Keratinocyte (primary cell): ENCODE measurements around the gene MIPOL1. TPM values are rescaled to one million over a fixed set of nuclear protein-coding genes. Genes with fewer than 3 reads are reported as not detected.

Experiments used
- DNase-seq: peaks from one replicate; pipeline ENCODE4 v3.0.0-alpha.2; 2011; ENCODE audit warnings: low read depth, missing footprints, low spot score
- FAIRE-seq: peaks from 2 replicates; lab custom pipeline; 2011; peaks lifted over from hg19 to GRCh38; lab: Jason Lieb, UNC
- H2AFZ ChIP-seq: 2 replicates; pipeline ENCODE4 v1.6.0; 2012; ENCODE audit warnings: low read length, control low read depth, inconsistent platforms; ENCODE audit not compliant: control insufficient read depth
- H3K27ac ChIP-seq: 2 replicates; pipeline ENCODE4 v1.5.1; 2011; ENCODE audit warnings: low read length; ENCODE audit not compliant: control insufficient read depth, insufficient read depth
- H3K27me3 ChIP-seq: 3 replicates; pipeline ENCODE4 v1.6.0; 2011; ENCODE audit warnings: low read length; ENCODE audit not compliant: control insufficient read depth, insufficient read depth; ENCODE audit errors: extremely low read depth
- H3K36me3 ChIP-seq, 2 experiments: 2 replicates in 1 of 2; 3 replicates in 1 of 2; pipeline ENCODE4 v1.5.1; 2011; ENCODE audit warnings: low read length in 2 of 2, mild to moderate bottlenecking in 1 of 2; ENCODE audit not compliant: control insufficient read depth in 2 of 2, insufficient read depth in 2 of 2; ENCODE audit errors: extremely low read depth in 1 of 2
- H3K4me1 ChIP-seq: 3 replicates; pipeline ENCODE4 v1.5.1; 2011; ENCODE audit warnings: low read length; ENCODE audit not compliant: control insufficient read depth, insufficient read depth; ENCODE audit errors: extremely low read depth
- H3K4me2 ChIP-seq: 3 replicates; pipeline ENCODE4 v1.6.0; 2011; ENCODE audit warnings: low read depth, low read length; ENCODE audit not compliant: control insufficient read depth, insufficient read depth; ENCODE audit errors: extremely low read depth
- H3K4me3 ChIP-seq, 3 experiments: fragments of 200-600 bp in 1 of 3; sonication (generic) in 1 of 3; 2 replicates in 2 of 3; 3 replicates in 1 of 3; pipeline ENCODE4 v1.5.1; 2011 to 2016; ENCODE audit warnings: low read length in 3 of 3, mild to moderate bottlenecking in 3 of 3, control low read depth in 2 of 3, inconsistent platforms in 1 of 3, low read depth in 1 of 3, mixed read lengths in 1 of 3, mixed run types in 1 of 3, moderate library complexity in 1 of 3; ENCODE audit not compliant: control insufficient read depth in 2 of 3, insufficient read depth in 2 of 3; ENCODE audit errors: extremely low read depth in 1 of 3
- H3K79me2 ChIP-seq: 2 replicates; pipeline ENCODE4 v1.6.0; 2012; ENCODE audit warnings: low read length; ENCODE audit not compliant: control insufficient read depth, insufficient read depth
- H3K9ac ChIP-seq: 3 replicates; pipeline ENCODE4 v1.6.0; 2011; ENCODE audit warnings: low read length; ENCODE audit not compliant: control insufficient read depth, insufficient read depth; ENCODE audit errors: extremely low read depth
- H3K9me1 ChIP-seq: 3 replicates; pipeline ENCODE4 v1.6.0; 2011; ENCODE audit warnings: low read length; ENCODE audit not compliant: control insufficient read depth, insufficient read depth; ENCODE audit errors: extremely low read depth
- H3K9me3 ChIP-seq: 2 replicates; pipeline ENCODE4 v1.5.1; 2012; ENCODE audit warnings: low read depth, low read length; ENCODE audit not compliant: control insufficient read depth
- H4K20me1 ChIP-seq: 3 replicates; pipeline ENCODE4 v1.6.0; 2011; ENCODE audit warnings: low read length; ENCODE audit not compliant: control insufficient read depth, insufficient read depth; ENCODE audit errors: extremely low read depth
- EZH2 ChIP-seq: IDR thresholded peaks from one replicate; pipeline ENCODE4 v1.6.1; 2012; ENCODE audit warnings: inconsistent platforms, mild to moderate bottlenecking, low read length, moderate library complexity
- dilution Hi-C: fragments of 300-500 bp; cut with MboI; formaldehyde crosslinking; loops from one replicate; pipeline ENCODE4 v1.7.0; 2020; ENCODE audit warnings: low sequenced_read_pairs; ENCODE audit not compliant: extremely low pct_ligation_motif_present
- polyA plus RNA-seq, 5 experiments: library from polyadenylated mRNA; depleted of rRNA in 3 of 5; stranded (reverse) in 3 of 5; stranded (forward) in 1 of 5; unstranded in 1 of 5; fragments of >200 nt; gene quantifications; 1 replicate in 1 of 5; 2 replicates in 3 of 5; 3 replicates in 1 of 5; pipeline versions ENCODE4 v1.2.1 to v1.2.3, GENCODE V29; 2011 to 2012; ENCODE audit warnings: missing spikeins in 2 of 5, low read depth in 1 of 5, low replicate concordance in 1 of 5
- TF ChIP-seq, protein P1 (sequence below), 3 experiments: IDR thresholded peaks in 1 of 3; conservative IDR thresholded peaks in 1 of 3; optimal IDR thresholded peaks in 1 of 3; 2 replicates in 2 of 3; 3 replicates in 1 of 3; pipeline versions ENCODE3 to v1.5.1; 2011; ENCODE audit warnings: low read length in 3 of 3, mild to moderate bottlenecking in 3 of 3, moderate library complexity in 2 of 3, control low read depth in 1 of 3, inconsistent platforms in 1 of 3; ENCODE audit not compliant: insufficient read depth in 2 of 3; ENCODE audit errors: extremely low read depth in 1 of 3

The MIPOL1 gene
- polyA plus RNA-seq, 1 donor (not counting 4 experiments of a cell fraction or from before 2014, with no cell fraction given) = 10.9 TPM

DNA sequence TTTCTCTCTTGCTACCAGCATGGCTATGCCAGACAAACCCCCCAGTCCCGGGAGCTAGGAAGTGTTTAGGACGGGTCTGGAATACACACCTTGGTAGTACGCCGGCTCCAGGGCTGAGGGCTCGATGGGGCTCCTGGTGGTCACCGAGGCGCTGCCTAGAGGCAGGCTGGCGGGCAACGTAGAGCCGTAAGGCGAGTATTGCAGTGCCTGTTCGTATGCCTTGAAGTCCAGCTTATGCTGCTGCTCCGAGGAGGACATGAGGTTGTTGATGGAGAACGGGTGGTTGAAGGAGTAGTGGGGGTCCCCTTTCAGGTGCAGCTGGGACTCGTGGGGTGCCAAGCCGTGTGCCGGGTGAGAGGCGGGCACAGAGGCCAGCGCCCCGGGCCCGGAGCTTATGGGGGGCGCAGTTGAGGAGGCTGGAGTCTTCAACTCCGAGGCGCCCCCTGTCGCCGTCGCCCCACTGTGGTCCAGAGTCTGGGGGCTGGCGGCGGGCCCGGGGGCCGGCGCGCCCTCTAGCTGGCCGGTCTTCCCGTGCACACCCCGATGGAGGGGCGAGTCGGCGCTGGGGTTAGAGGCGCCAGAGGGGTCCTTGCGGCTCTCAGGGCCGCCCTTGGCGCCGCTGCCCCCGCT, 393.7 kb downstream of the MIPOL1 start:
- Histone ChIP-seq H3K4me3 (no peak overlapping the region), H3K4me2 (no peak overlapping the region), H3K36me3 (no peaks in the 10 kb centered on the region), H3K27me3 (peaks cover 69% of the 10 kb centered on the region), H2AFZ (no peak overlapping the region), H3K9ac (no peak overlapping the region), H3K9me3 (no peaks in the 10 kb centered on the region), H3K27ac (no peak overlapping the region), H4K20me1 (peaks cover 6% of the 10 kb centered on the region), H3K9me1 (no peaks in the 10 kb centered on the region), H3K79me2 (no peaks in the 10 kb centered on the region), H3K4me1 (peaks cover 7% of the 10 kb centered on the region)
- dilution Hi-C loops = no loop called here
- TF ChIP-seq, protein P1, sequence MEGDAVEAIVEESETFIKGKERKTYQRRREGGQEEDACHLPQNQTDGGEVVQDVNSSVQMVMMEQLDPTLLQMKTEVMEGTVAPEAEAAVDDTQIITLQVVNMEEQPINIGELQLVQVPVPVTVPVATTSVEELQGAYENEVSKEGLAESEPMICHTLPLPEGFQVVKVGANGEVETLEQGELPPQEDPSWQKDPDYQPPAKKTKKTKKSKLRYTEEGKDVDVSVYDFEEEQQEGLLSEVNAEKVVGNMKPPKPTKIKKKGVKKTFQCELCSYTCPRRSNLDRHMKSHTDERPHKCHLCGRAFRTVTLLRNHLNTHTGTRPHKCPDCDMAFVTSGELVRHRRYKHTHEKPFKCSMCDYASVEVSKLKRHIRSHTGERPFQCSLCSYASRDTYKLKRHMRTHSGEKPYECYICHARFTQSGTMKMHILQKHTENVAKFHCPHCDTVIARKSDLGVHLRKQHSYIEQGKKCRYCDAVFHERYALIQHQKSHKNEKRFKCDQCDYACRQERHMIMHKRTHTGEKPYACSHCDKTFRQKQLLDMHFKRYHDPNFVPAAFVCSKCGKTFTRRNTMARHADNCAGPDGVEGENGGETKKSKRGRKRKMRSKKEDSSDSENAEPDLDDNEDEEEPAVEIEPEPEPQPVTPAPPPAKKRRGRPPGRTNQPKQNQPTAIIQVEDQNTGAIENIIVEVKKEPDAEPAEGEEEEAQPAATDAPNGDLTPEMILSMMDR (optimal IDR thresholded peaks at IDR 0.05 in 1 of 3, IDR thresholded peaks at IDR 0.05 in 1 of 3, conservative IDR thresholded peaks at IDR 0.05 in 1 of 3; ENCODE audit: extremely low read depth in 1 of 3, insufficient read depth in 2 of 3, low read length in 3 of 3) = peak in 2 of 3 experiments; percentile 2 to 6
- no peak for TF ChIP-seq EZH2
- DNase-seq (no peak), FAIRE-seq (no peak)

DNA sequence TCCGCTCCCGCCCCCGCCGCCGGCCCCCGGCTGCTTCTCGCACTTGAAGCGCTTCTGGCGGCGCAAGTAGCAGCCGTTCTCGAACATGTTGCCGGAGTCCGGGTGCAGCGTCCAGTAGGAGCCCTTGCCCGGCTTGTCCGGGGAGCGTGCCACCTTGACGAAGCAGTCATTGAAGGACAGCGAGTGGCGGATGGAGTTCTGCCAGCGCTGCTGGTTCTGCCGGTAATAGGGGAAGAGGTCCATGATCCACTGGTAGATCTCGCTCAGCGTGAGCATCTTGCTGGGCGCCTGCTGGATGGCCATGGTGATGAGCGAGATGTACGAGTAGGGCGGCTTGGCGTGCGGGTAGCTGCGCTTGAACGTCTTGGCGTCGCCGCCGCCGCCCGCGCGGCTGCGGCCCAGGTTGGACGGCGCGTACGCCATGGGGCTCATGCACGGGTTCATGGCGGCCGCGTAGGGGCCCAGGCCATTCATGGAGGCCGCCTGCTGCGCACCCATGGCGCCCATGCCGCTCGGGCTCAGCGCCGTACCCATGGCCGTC, 394.3 kb downstream of the MIPOL1 start:
- Histone ChIP-seq H3K4me1 (peaks cover 8% of the 10 kb centered on the region), H3K9ac (no peak overlapping the region), H4K20me1 (peaks cover 6% of the 10 kb centered on the region), H2AFZ (no peak overlapping the region), H3K27me3 (peaks cover 69% of the 10 kb centered on the region), H3K36me3 (no peaks in the 10 kb centered on the region), H3K9me1 (no peaks in the 10 kb centered on the region), H3K79me2 (no peaks in the 10 kb centered on the region), H3K4me3 (no peak overlapping the region), H3K9me3 (no peaks in the 10 kb centered on the region), H3K27ac (no peak overlapping the region), H3K4me2 (peak overlapping the region; percentile 27)
- dilution Hi-C loops = no loop called here
- TF ChIP-seq EZH2 = peak; percentile 94
- TF ChIP-seq, protein P1 (optimal IDR thresholded peaks at IDR 0.05 in 1 of 3, IDR thresholded peaks at IDR 0.05 in 1 of 3, conservative IDR thresholded peaks at IDR 0.05 in 1 of 3; ENCODE audit: extremely low read depth in 1 of 3, insufficient read depth in 2 of 3, low read length in 3 of 3) = no peak
- DNase-seq = no peak
- FAIRE-seq = no peak
